Psoas muscle (tissue), 8 donors: ENCODE measurements around the gene NT5C1B. TPM values are rescaled to one million over a fixed set of nuclear protein-coding genes. Genes with fewer than 3 reads are reported as not detected.

Experiments used
- ATAC-seq, 4 donors: fragments of 200-7000 bp; cut with Tn5 transposase; one replicate each; pipeline ENCODE4 v1.9.1; 2020; ENCODE audit warnings: moderate library complexity in 3 of 4, mild to moderate bottlenecking in 2 of 4
- DNase-seq, 2 donors: peaks; one replicate each; pipeline ENCODE4 v3.0.0-alpha.2; 2020
- H3K27ac ChIP-seq: fragments of 200-600 bp; one replicate; pipeline ENCODE4 v1.8.0; 2022
- H3K27me3 ChIP-seq, 3 donors: fragments of 200-600 bp in 1 of 3; one replicate each; pipeline versions ENCODE4 v1.6.1 to v1.8.0; 2013 to 2022; ENCODE audit warnings: low read length in 2 of 3, mild to moderate bottlenecking in 2 of 3, moderate library complexity in 1 of 3; ENCODE audit not compliant: insufficient read depth in 3 of 3
- H3K36me3 ChIP-seq, 2 donors: fragments of 200-600 bp in 1 of 2; one replicate each; pipeline versions ENCODE4 v1.6.1 to v1.8.0; 2013 to 2022; ENCODE audit warnings: low read depth in 1 of 2, mild to moderate bottlenecking in 1 of 2, moderate library complexity in 1 of 2; ENCODE audit not compliant: insufficient read depth in 1 of 2
- H3K4me1 ChIP-seq: fragments of 200-600 bp; one replicate; pipeline ENCODE4 v1.8.0; 2022
- H3K4me3 ChIP-seq: fragments of 200-600 bp; one replicate; pipeline ENCODE4 v1.8.0; 2022; ENCODE audit warnings: mild to moderate bottlenecking
- H3K9me3 ChIP-seq: fragments of 200-600 bp; one replicate; pipeline ENCODE4 v1.8.0; 2022
- WGBS, 3 donors: extraction: QIAGEN DNeasy Blood & Tissue Kit; methylation state at CpG; one replicate each; pipeline versions ENCODE4 v1.1.6 to v1.1.7; 2013; 5-methylcytosine and 5-hydroxymethylcytosine counted together
- intact Hi-C, 2 donors: fragments of 100-400 bp; cut with DNase I; formaldehyde crosslinking; loops; one replicate each; pipeline versions ENCODE4 v1.11.0 to v1.14.2; 2022
- polyA plus RNA-seq, 3 donors: library from polyadenylated mRNA; stranded (reverse); fragments of 200-250 nt; gene quantifications; one replicate each; pipeline ENCODE4 v1.2.3, GENCODE V29; 2013
- total RNA-seq, 4 donors: library from RNA; stranded (reverse); fragmentation: NEBNext Ultra II Directional in 2 of 4; extraction: Animal tissue kit (Norgen Biotek cat#: 25700) in 2 of 4; gene quantifications; one replicate each; pipeline versions ENCODE4 v1.2.1 to v1.2.4, GENCODE V29; 2021 to 2023
- TF ChIP-seq, protein P1 (sequence below): fragments of 200-600 bp; IDR thresholded peaks from one replicate; pipeline ENCODE4 v1.8.0; 2022; ENCODE audit warnings: antibody characterized with exemption
- donor health status: healthy with polysubstance abuse.
- donor health status: DM: no; HTN: no; CAD: no; lungs with moderate emphysema.
- donor health status: Bipolar disorder and iron deficiency.
- donor health status: healthy.
- donor health status: DM: yes; HTN: yes; CAD: no.
- donor health status: DM: no; HTN: no; CAD: no.
- donor health status: DM: no; HTN: no; CAD: no.
- donor health status: DM: yes; HTN: yes; CAD: no.

The NT5C1B gene
- total and polyA plus RNA-seq, 7 donors: not detected

DNA sequence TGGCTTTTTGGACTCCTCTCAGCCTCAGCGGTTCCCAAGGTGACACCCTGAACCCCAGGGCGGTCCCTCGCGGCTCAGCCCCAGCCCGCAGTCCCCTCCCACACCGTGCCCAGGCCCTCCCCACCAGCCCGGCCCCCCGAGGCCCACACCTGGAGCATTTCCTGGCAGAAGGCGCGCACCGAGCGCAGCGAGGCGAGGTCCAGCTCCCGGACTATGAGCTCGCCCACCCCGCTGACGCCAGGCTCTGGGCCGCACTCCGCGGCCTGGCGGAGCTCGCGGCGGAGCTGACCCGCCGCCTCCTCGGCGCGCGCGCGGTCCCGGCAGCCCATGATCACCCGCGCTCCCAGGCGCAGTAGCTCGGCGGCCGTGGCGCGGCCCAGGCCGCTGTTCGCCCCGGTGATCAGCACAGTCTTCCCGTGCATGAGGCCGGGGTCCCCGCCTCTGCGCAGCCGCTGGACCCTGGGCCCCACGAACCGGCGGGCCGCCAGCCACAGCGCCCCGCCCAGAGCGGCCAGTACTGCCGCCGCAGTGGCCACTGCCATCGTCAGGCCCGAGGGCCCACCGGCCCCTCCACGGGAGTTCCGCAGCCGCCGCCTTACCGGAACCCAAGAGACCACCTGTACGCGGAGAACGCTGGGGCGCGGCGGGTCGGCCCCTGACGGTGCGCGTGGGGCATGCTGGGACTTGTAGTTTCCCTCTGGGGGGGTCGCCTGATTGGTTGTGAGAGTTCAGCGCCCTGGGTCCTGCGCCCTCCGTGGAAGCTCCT is 29.2 kb downstream of the NT5C1B start, which contains the start of gene RDH14:
TSS of gene RDH14 (minus strand) at position 623 of the 766 bp plus-strand sequence. CDS start at position 542, 81 bp downstream.
- DNase-seq: peak; percentile 96 to 98
- no peaks in the 10 kb centered on the region for H3K27me3 ChIP-seq
- H3K4me1 ChIP-seq: peaks cover 31% of the 10 kb centered on the region
- peak within 1 kb of the TSS; percentile 97 for H3K27ac ChIP-seq
- 0 to 1% (median 0%) methylated on average over 47 to 81 of the region's 81 CpGs for WGBS, 3 donors
- TF ChIP-seq, protein P1, sequence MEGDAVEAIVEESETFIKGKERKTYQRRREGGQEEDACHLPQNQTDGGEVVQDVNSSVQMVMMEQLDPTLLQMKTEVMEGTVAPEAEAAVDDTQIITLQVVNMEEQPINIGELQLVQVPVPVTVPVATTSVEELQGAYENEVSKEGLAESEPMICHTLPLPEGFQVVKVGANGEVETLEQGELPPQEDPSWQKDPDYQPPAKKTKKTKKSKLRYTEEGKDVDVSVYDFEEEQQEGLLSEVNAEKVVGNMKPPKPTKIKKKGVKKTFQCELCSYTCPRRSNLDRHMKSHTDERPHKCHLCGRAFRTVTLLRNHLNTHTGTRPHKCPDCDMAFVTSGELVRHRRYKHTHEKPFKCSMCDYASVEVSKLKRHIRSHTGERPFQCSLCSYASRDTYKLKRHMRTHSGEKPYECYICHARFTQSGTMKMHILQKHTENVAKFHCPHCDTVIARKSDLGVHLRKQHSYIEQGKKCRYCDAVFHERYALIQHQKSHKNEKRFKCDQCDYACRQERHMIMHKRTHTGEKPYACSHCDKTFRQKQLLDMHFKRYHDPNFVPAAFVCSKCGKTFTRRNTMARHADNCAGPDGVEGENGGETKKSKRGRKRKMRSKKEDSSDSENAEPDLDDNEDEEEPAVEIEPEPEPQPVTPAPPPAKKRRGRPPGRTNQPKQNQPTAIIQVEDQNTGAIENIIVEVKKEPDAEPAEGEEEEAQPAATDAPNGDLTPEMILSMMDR: no peak
- H3K4me3 ChIP-seq: peak within 1 kb of the TSS; percentile 86
- H3K36me3 ChIP-seq: peaks cover 5 to 6% of the 10 kb centered on the region in 2 donors
- no peaks in the 10 kb centered on the region for H3K9me3 ChIP-seq
- peak; percentile 97 to 99 (median 98) for ATAC-seq
- intact Hi-C loops: no loop called here

DNA sequence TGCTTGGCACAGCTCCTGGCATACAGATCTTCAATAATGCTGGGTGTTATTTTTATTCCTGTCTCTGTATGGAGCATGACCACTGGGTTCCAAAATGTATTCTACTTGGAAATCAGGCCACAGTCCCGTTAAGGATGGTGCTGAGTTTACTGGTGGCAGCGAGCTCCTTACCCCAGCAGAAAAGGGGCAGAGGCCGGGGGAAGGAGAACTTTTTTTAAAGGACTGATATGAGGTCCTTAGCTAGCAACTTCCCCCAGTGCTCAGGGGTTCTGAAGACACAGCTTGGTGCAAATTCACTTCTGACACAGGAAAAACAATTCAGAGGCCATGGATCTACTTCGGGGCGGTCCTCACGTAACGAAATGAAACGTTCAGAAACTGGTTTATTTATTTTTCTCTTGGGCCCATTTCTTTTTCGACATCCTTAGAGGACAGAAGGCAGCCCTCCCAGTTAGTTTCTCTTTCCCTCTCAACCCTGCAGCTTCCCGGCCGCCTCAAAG is 29.8 kb downstream of the NT5C1B start:
- Histone ChIP-seq H3K9me3 (no peaks in the 10 kb centered on the region), H3K4me1 (peaks cover 31% of the 10 kb centered on the region), H3K27ac (peak overlapping the region; percentile 97), H3K27me3 (no peaks in the 10 kb centered on the region), H3K36me3 (peaks cover 6 to 12% of the 10 kb centered on the region in 2 donors), H3K4me3 (peak overlapping the region; percentile 86)
- DNase-seq (peak in 1 of 2 donors; percentile 28), ATAC-seq (peak in 1 of 4 donors; percentile 6)
- TF ChIP-seq, protein P1: no peak
- intact Hi-C loops: loop anchor here in 1 of 2 donors (10.0 kb wide), 1 partner anchor 795 kb away; the partner anchor contains the start of gene OSR1
- 1% methylated on average over 11 of the region's 11 CpGs for WGBS, 3 donors

DNA sequence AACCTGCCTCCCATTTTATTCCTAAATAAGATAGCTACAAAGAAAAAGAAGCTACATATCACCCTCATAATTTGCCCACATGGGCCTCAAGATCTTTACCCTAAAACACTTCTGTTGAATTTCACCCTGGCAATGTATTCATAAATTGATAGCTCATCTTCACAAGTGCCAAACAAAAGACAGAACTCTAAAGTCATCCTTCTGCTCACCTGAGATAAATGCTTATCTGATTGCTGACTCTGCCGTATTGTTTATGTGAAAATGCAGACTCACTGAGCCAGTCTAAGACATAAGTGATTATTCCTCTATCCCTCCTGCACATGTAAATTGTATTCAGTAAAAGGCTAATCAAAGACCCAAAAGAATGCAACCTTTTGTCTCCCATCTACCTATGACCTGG is 30.9 kb downstream of the NT5C1B start:
- Histone ChIP-seq H3K27ac (peak overlapping the region; percentile 97), H3K27me3 (no peaks in the 10 kb centered on the region), H3K4me1 (peaks cover 35% of the 10 kb centered on the region), H3K9me3 (no peaks in the 10 kb centered on the region), H3K36me3 (peaks cover 6 to 18% of the 10 kb centered on the region in 2 donors), H3K4me3 (peak overlapping the region; percentile 86)
- intact Hi-C loops: loop anchor here in 1 of 2 donors (10.0 kb wide), 1 partner anchor 796 kb away; the partner anchor contains the start of gene OSR1
- WGBS, 3 donors: 76 to 88% (median 78%) methylated on average over 1 of the region's 1 CpG
- ATAC-seq (no peak), DNase-seq (no peak)
- TF ChIP-seq, protein P1: no peak

DNA sequence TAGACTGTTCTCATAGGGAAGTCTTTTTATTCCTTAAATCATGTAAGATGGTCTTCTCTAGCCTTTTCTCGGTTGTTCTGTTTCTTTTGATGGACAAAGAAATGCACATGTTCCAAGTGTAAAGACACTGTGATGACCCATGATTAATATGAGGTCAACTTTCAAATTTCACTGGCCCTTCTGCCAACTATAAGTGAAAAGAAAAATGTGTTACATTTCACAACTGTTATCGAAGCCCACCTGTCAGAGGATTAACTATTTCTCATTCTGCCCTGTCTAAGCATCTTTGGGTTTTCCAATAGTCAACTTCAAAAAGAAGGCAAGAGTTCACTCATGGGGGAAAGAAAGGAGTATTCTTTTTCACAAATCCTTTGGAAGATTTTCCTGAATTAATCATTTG is 32.2 kb downstream of the NT5C1B start:
- TF ChIP-seq, protein P1: no peak
- H3K36me3 ChIP-seq: peaks cover 6 to 18% of the 10 kb centered on the region in 2 donors
- ATAC-seq: no peak
- intact Hi-C loops: loop anchor here in 1 of 2 donors (10.0 kb wide), 1 partner anchor 798 kb away; the partner anchor contains the start of gene OSR1
- H3K27me3 ChIP-seq: no peaks in the 10 kb centered on the region
- WGBS, 3 donors: 27 to 42% (median 27%) methylated on average over 2 of the region's 2 CpGs
- no peaks in the 10 kb centered on the region for H3K9me3 ChIP-seq
- H3K4me1 ChIP-seq: peaks cover 46% of the 10 kb centered on the region
- DNase-seq: no peak
- H3K4me3 ChIP-seq: no peak overlapping the region
- no peak overlapping the region for H3K27ac ChIP-seq
